NCI-H748 treated with DMSO at 0.1 percent for 48 hours (cell line): ENCODE results near the gene TMEM200B.
"Not testable (repeated sequence)": the region's sequence is repeated elsewhere in the genome, so short reads cannot be mapped to it uniquely, and the experiment has no call there.

ENCODE experiments used
- DNase-seq: peaks from one replicate; lab custom pipeline; 2025; lab: John Stamatoyannopoulos, UW

Gene TMEM200B

DNA sequence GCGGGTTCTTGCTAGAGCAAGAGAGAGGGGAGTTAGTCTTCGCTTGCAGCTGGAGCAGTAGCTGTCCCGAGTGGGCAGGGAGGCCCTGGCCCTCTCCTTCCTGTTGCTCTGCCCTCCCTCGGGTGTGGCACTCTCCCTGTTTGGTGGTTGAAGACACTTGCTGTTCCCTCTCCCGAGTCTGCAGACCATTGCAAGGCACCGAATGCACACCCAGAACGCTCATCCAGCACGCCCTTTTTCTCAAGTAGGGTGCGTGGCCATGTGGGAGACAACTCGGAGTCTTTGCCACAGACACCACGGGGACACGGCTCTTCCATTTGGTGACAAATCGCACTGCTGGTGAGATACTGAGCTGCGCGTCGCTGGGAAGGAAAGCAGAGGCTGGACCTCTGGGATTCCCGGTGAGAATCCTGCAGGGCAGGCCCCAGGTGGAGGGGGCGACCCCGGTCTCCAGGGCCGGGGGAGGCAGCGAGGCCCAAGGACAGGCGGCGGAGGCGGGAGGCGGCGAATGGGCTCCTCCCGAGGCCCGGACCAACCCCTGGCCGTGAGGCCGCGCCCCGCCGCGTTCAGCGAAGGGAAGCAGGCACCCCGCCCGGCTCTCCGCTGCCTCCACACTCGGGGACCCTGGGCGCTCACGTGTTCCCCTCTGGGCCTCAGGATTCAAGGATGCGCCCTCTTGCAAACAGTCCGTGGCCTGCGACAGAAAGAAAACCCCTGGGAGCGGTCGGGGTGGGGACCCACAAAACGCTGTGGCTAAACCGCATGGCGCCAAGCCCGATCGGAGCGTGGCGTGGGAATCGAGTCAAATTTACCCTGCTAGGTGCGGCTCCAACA lies 10.4 kb upstream of the TMEM200B start:
- no peak for DNase-seq

DNA sequence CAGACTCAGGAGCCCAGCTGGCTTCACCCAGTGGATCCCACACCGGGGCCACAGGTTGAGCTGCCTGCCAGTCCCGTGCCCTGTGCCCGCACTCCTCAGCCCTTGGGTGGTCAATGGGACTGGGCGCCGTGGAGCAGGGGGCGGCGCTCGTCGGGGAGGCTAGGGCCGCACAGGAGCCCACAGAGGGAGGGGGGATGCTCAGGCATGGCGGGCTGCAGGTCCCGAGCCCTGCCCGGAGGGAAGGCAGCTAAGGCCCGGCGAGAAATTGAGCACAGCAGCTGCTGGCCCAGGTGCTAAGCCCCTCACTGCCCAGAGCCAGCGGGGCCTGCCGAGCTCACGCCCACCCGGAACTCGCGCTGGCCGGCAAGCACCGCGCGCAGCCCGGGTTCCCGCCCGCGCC lies 7.4 kb upstream of the TMEM200B start:
- not testable (repeated sequence) for DNase-seq

DNA sequence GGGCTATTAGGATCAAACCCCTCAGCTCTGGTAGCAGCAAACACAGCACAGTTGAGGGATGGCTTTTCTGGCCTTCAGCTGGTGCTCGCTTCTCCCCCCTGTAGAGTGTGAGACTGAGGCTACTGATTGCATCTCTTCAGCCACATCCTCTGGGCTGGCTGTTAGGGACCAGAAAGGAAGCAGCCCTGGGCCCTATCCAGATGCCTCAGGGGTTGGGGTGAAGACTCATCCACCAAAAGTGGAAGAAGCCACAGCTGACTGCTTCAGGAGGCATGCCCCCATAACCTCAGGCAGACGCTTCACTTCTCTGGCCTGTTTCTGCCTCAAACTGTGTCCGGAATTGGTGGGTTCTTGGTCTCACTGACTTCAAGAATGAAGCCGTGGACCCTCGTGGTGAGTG lies 6.2 kb upstream of the TMEM200B start:
- DNase-seq = no peak

- no peak for DNase-seq
These were observed 5.0 kb upstream of the TMEM200B start for GRCh38 chr1:29128739-29129138.

- no peak for DNase-seq
These were observed 2.5 kb upstream of the TMEM200B start for GRCh38 chr1:29126198-29126597.

- DNase-seq = no peak
These were observed 2.1 kb upstream of the TMEM200B start for GRCh38 chr1:29125788-29126187.

DNA sequence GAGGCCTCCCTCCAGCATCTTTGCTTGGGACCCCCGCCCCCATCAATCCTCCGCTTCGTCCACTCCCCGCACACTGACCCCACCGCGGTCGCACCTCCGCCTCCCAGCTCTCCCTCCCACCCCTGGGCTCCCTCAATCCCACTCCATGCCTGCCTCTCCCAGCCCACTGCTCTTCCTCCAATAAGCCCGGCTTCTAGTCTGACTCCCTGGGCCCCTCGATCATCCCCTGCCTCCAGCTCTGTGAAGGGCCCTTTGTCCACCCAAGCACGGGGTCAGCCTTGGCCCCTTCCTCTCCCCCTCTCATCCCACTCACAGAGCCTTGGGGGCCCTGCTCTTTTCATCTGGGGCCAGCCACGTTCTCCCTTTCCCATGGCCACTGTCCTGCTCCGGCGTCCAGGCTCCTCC lies 1.5 kb upstream of the TMEM200B start:
- no peak for DNase-seq

- peak; percentile 10 for DNase-seq
These were observed 898 bp upstream of the TMEM200B start for GRCh38 chr1:29124366-29125236.

- DNase-seq = no peak
These were observed 433 bp downstream of the TMEM200B start for GRCh38 chr1:29123053-29123886.

DNA sequence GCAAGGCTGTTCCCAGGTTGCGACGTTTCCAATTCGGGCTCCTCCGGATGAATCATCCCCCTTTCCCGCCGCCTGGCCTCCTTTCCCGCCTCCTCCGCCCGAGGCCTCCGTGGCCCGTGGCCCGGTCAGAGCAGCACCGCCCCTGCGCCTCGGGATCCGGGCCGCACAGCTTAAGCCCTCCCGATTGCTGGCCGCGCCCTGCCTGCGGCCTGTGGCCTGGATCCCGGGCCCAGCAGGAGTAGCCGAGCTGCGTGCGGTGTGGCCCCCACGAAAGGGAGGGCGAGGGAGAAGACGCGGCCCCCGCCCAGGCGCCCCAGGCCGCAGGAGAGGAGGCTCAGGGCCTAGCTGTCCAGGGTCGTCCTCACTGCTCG lies 1.0 kb downstream of the TMEM200B start:
- no peak for DNase-seq

DNA sequence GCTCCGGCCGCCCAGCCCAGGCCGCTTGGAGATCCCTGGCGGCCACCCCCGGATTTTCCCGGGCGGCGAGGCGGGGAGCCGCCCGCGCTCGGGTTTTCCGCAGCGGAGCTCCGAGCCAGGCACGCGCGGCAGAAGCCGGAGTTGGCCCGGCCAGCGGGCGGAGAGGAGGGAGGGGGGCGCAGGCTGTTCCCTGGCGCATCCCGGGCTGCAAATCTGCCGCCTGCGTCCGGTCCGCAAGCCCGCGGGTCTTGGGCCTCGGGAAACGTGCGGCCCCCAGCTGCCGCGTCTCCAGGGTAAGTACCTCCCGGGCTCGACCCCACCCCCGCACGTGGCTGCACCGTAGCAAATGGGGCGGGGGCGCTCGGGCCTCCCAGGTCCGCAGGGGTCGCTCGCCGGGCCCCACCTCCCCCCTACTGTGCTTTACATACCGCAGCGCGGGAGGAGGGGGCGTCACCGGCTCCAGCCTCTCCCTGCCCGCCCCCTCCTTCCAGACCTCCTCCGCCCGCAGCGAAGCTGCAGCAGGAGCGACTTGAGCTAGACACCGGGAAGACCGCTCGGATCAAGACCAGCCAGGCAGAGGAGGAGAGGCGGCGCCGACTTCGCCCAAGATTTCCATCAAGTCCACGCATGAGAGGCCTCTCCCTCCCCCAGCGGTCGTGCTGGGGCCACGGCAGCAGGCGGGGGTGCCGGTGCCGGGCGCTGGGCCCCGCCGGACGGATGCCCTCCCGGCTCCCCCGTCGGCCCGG lies 1.6 kb downstream of the TMEM200B start:
- DNase-seq = no peak

GRCh38 chr1:29121516-29121935 lies 2.2 kb downstream of the TMEM200B start:
- no peak for DNase-seq

- DNase-seq = peak; percentile 26
These were observed 2.7 kb downstream of the TMEM200B start for GRCh38 chr1:29120947-29121485.

DNA sequence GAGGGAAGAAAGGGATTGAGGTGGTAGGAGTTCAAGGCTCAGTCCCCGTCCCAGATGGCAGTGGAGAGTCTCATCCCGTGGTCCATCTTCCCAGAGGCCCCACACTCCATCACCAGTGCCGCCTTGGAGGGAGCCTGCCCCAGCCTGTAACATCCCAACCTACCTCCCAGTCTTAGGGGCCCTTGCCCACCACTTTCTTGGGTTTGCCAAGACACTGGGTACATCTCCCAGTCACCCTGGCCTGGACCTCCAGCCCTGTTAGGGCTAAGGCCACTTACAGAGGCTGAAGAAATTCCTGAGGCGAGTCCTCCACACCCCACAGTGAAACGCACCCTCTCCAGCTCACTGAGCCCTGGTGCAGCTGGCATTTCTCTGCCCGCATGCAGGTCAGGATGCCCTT lies 3.3 kb downstream of the TMEM200B start:
- no peak for DNase-seq

DNA sequence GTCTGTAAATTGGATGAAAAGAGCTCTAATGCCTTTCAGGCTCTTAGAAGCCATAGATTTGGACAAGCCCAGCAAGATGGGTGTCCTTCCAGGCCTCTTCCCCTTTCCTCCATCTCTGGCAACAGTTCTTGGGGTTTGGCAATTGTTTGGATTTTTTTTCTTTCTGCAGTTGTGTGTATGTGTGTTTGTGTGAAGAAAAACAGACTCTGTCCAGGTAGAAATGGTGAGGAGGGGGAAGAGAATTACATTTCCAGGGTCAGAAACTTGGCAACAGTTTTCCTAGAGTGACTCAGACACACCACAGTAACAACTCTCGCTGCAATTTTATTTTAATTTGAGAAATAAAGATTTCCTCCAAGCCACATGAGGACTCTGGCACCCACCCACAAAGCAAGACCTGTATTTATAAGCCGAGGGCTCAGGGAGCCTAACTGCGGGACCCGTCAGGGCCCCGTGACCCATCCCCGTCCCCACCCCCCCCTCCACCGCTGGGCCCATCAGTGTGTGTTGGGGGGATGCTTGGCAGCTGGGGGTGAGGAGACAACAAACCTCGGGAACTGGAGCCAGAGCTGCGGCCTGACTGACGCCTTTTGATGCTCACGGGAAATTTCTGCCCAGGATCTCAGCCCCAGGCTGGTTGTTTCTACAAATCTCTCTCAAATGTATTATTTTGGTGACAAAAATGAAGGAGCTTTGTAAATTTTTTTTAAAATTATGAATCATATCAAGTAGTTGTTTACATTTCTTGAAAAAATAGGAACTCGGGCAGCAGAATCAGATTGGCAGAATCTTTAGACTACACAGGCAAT lies 4.4 kb downstream of the TMEM200B start:
- no peak for DNase-seq

DNA sequence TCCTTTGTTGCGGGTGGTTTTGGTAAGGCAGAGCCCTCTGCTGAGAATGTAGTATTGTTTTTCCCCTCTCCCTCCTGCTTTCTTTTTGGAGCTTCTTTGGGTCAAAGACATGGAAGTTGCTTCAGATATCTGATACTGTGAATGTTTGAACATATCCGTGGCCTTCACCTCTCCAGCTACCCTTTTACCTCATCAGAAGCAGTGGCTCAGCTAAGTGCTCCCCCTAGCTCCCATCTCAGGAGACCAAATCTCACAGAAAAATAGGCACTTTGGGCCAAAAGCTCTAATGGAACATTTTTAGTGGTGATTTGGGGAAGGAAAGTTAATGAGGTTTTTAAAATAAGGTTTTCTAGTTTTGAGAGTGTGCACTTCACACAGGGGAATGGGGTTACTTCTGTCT lies 6.3 kb downstream of the TMEM200B start:
- no peak for DNase-seq

DNA sequence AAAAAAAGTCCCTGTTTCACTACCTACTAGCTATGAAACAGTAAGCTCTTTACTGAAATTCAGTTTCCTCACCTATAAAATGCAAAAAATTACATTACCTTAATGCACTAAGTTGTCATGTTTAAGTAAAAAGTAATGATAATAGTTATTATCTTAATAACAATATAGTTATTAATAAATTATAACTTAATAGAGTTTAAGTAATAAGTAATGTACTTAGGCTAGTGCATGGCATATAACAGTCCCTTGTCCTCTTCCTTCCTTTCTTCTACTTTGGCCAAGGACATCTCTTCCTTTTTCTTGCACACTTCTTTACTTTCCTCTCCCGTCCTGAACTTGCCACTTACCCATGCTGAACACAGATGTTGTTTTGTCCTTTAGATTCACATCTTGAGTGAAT lies 9.0 kb downstream of the TMEM200B start:
- DNase-seq = no peak

DNA sequence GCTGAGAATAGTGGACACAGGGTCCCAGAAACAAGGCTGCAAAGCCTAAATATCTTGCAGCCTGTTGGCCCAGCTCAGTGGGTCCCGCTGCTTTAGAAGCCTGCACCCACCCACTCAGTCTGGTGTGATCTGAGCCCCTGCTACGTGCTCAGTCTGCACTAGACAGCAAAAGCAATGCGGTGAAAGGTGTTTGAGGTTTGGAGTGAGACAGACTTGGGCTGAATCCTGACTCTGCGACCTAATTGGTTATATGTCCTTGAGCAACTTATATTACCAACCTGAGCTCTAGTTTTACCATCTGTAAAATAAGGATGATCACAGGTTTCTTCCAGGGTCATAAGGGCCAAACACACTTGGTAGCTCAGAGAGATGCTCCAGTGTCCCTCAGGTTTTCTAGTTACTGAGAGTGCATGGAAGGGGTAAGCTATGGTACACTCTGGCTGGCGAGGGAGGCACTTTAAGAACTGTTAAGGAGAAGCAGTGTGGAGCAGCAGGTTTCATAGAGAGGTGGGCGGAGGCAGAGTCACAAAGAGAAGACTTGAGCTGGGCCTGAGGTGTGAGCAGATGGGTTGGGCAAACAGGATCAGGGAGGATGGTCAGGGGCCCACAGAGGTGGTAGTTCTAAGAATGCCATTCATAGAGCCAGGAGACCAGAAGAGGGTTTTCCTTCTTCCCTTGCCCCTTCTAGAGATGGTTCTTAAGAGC lies 10.1 kb downstream of the TMEM200B start:
- DNase-seq = no peak

DNA sequence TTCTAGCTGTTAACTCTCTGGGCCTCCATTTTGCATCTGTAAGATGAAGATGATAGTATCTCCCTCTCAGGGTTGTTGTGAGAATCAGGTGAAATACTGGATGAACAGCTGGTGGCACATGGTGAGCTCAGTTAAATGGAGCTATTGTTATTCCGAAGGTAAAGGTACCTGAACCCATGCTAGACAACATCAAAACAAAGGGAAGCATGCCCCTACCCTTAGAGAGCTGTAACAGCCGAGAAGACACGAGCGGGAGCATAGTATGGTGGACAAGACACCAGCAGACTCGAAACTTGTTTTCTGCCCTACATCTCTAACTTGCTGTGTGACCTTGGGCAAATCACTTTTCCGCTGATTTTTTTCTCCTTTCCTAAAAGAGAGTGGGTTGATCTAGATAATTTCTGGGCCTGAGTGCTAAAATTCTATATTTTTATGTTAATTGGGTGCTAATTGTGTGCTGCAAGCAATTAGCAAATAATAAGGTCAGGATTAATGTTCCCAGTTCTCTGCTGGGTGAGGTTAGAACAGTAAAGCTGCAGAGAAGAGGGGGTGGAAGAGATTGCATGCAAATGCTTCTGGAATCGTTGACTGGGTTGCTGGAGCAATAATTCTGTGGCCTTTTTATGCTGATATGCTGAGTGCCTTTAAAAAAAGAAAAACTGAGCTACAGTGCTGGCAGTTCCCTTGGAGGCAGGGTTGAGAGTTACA lies 10.8 kb downstream of the TMEM200B start:
- DNase-seq = no peak
